HEK293 (cell line): ENCODE data around the gene NCOA3.

ENCODE experiments used
- CTCF ChIA-PET: fragments of 350-600 bp; formaldehyde crosslinking; extraction: SDS; loops from one replicate; lab custom pipeline; 2021; ENCODE audit warnings: antibody characterized with exemption; lab: Yijun Ruan, JAX
- POLR2A ChIA-PET: fragments of 300-600 bp; formaldehyde crosslinking; extraction: SDS; loops from one replicate; lab custom pipeline; 2020; ENCODE audit warnings: antibody characterized with exemption, inconsistent platforms; lab: Yijun Ruan, JAX
- H3K27ac ChIP-seq: fragments of 200-500 bp; sonication (Bioruptor generic); 2 replicates; pipeline ENCODE4 v1.5.1; 2014; ENCODE audit warnings: low read depth, low read length, control low read depth, inconsistent platforms; ENCODE audit errors: extremely low read depth
- H3K36me3 ChIP-seq, 2 experiments: fragments of 200-500 bp in 1 of 2; sonication (Bioruptor generic) in 1 of 2; 1 replicate in 1 of 2; 2 replicates in 1 of 2; pipeline ENCODE4 v1.5.1; 2014 to 2017; ENCODE audit warnings: inconsistent platforms in 2 of 2, low read length in 2 of 2; ENCODE audit not compliant: control insufficient read depth in 2 of 2, insufficient read depth in 1 of 2
- H3K4me1 ChIP-seq: fragments of 200-500 bp; sonication (Bioruptor generic); 2 replicates; pipeline ENCODE4 v1.5.1; 2014; ENCODE audit warnings: mild to moderate bottlenecking, low read length, inconsistent platforms; ENCODE audit not compliant: control insufficient read depth, insufficient read depth
- H3K4me3 ChIP-seq: 2 replicates; pipeline ENCODE4 v1.5.1; 2011; ENCODE audit warnings: low read depth, mild to moderate bottlenecking, control low read depth, low read length, moderate library complexity
- H3K9me3 ChIP-seq: fragments of 200-500 bp; sonication (Bioruptor generic); 2 replicates; pipeline ENCODE4 v1.5.1; 2014; ENCODE audit warnings: low read depth, low read length, inconsistent platforms; ENCODE audit not compliant: control insufficient read depth, insufficient read depth
- GLIS2 ChIP-seq: fragments of 450-650 bp; formaldehyde crosslinking; IDR thresholded peaks from 2 replicates; pipeline ENCODE4 v1.5.1; 2016; ENCODE audit warnings: missing biosample characterization, missing genetic modification characterization
- SP3 ChIP-seq: fragments of 450-650 bp; formaldehyde crosslinking; IDR thresholded peaks from 2 replicates; pipeline ENCODE4 v1.5.1; 2016; ENCODE audit warnings: missing biosample characterization, missing genetic modification characterization
- ZBTB8A ChIP-seq: fragments of 450-650 bp; formaldehyde crosslinking; IDR thresholded peaks from 2 replicates; pipeline ENCODE4 v1.5.1; 2016; ENCODE audit warnings: missing biosample characterization, missing genetic modification characterization
- ZEB2 ChIP-seq: fragments of 450-650 bp; formaldehyde crosslinking; IDR thresholded peaks from 2 replicates; pipeline ENCODE4 v1.5.1; 2016; ENCODE audit warnings: missing biosample characterization, missing genetic modification characterization
- ZNF114 ChIP-seq: fragments of 450-650 bp; formaldehyde crosslinking; IDR thresholded peaks from 2 replicates; pipeline ENCODE4 v1.5.0; 2017; ENCODE audit warnings: missing biosample characterization, missing genetic modification characterization
- ZNF157 ChIP-seq: fragments of 450-650 bp; formaldehyde crosslinking; IDR thresholded peaks from 2 replicates; pipeline ENCODE4 v1.5.1; 2016; ENCODE audit warnings: missing biosample characterization, missing genetic modification characterization
- ZNF324 ChIP-seq: fragments of 450-650 bp; formaldehyde crosslinking; IDR thresholded peaks from 2 replicates; pipeline ENCODE4 v1.5.1; 2016; ENCODE audit warnings: missing biosample characterization, missing genetic modification characterization
- ZNF350 ChIP-seq: fragments of 450-650 bp; formaldehyde crosslinking; IDR thresholded peaks from 2 replicates; pipeline ENCODE4 v1.5.0; 2017; ENCODE audit warnings: missing biosample characterization, mild to moderate bottlenecking, missing genetic modification characterization
- ZNF426 ChIP-seq: fragments of 450-650 bp; formaldehyde crosslinking; IDR thresholded peaks from 2 replicates; pipeline ENCODE4 v1.5.1; 2017; ENCODE audit warnings: missing biosample characterization, missing genetic modification characterization, mild to moderate bottlenecking, inconsistent platforms, moderate library complexity
- ZNF510 ChIP-seq: fragments of 450-650 bp; formaldehyde crosslinking; IDR thresholded peaks from 2 replicates; pipeline ENCODE4 v1.5.1; 2018; ENCODE audit warnings: mild to moderate bottlenecking, missing genetic modification characterization, missing biosample characterization; ENCODE audit not compliant: insufficient replicate concordance
- ZNF585B ChIP-seq: fragments of 450-650 bp; formaldehyde crosslinking; IDR thresholded peaks from 2 replicates; pipeline ENCODE4 v1.5.1; 2016; ENCODE audit warnings: missing biosample characterization, missing genetic modification characterization
- ZNF768 ChIP-seq: fragments of 450-650 bp; formaldehyde crosslinking; IDR thresholded peaks from 2 replicates; pipeline ENCODE4 v1.5.1; 2018; ENCODE audit warnings: missing biosample characterization, mild to moderate bottlenecking, missing genetic modification characterization
- ZNF785 ChIP-seq: fragments of 450-650 bp; formaldehyde crosslinking; IDR thresholded peaks from 2 replicates; pipeline ENCODE4 v1.5.1; 2016; ENCODE audit warnings: missing biosample characterization, missing genetic modification characterization
- ZNF792 ChIP-seq: fragments of 450-650 bp; formaldehyde crosslinking; IDR thresholded peaks from 2 replicates; pipeline ENCODE4 v1.5.1; 2016; ENCODE audit warnings: missing biosample characterization, missing genetic modification characterization
- ZNF830 ChIP-seq: fragments of 450-650 bp; IDR thresholded peaks from 2 replicates; pipeline ENCODE4 v1.5.0; 2018; ENCODE audit warnings: missing biosample characterization, missing genetic modification characterization, low read depth, mild to moderate bottlenecking, moderate library complexity
- ZXDB ChIP-seq: fragments of 450-650 bp; formaldehyde crosslinking; IDR thresholded peaks from 2 replicates; pipeline ENCODE4 v1.5.1; 2016; ENCODE audit warnings: missing biosample characterization, missing genetic modification characterization
- TF ChIP-seq, protein P1 (sequence below): fragments of 450-650 bp; formaldehyde crosslinking; IDR thresholded peaks from 2 replicates; pipeline ENCODE4 v1.5.1; 2016; ENCODE audit warnings: missing biosample characterization, missing genetic modification characterization
- TF ChIP-seq, protein P2 (sequence below): IDR thresholded peaks from 2 replicates; pipeline ENCODE4 v1.6.1; 2011; ENCODE audit warnings: mild to moderate bottlenecking, low read depth, low read length, borderline replicate concordance
- TF ChIP-seq, protein P3 (sequence below): fragments of 450-650 bp; formaldehyde crosslinking; IDR thresholded peaks from 2 replicates; pipeline ENCODE4 v1.5.1; 2017; ENCODE audit warnings: missing biosample characterization, missing genetic modification characterization
- TF ChIP-seq, protein P4 (sequence below): fragments of 450-650 bp; formaldehyde crosslinking; IDR thresholded peaks from 2 replicates; pipeline ENCODE4 v1.5.1; 2016; ENCODE audit warnings: missing biosample characterization, missing genetic modification characterization

NCOA3 gene

DNA sequence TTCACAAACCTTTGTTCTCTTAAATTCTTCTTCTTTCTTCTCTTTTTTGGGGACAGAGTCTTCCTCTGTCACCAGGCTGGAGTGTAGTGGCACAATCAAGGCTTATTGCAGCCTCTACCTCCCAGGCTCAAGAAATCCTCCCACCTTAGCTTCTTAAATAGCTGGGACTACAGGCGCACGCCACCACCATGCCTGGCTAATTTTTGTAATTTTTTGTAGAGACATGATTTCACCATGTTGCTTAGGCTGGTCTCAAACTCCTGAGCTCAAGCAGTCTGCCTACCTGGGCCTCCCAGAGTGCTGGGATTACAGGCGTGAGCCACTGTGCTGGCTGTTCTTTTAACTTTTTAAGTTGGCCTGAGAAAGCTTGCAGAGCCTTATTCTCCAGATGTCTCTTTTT, 48.0 kb downstream of the NCOA3 start:
- ChIA-PET CTCF (interaction anchor here (0.6 kb wide), 1 partner anchor 19 kb away, joined by 3 read pairs; no protein-coding TSS in a partner anchor), POLR2A (interaction anchor here (0.6 to 1.0 kb wide), 2 partner anchors 48 to 103 kb away, joined by 3 read pairs; partner anchors contain the start of gene NCOA3)
- no peak for TF ChIP-seq ZXDB (tag by site-specific recombination)
- TF ChIP-seq, protein P1, sequence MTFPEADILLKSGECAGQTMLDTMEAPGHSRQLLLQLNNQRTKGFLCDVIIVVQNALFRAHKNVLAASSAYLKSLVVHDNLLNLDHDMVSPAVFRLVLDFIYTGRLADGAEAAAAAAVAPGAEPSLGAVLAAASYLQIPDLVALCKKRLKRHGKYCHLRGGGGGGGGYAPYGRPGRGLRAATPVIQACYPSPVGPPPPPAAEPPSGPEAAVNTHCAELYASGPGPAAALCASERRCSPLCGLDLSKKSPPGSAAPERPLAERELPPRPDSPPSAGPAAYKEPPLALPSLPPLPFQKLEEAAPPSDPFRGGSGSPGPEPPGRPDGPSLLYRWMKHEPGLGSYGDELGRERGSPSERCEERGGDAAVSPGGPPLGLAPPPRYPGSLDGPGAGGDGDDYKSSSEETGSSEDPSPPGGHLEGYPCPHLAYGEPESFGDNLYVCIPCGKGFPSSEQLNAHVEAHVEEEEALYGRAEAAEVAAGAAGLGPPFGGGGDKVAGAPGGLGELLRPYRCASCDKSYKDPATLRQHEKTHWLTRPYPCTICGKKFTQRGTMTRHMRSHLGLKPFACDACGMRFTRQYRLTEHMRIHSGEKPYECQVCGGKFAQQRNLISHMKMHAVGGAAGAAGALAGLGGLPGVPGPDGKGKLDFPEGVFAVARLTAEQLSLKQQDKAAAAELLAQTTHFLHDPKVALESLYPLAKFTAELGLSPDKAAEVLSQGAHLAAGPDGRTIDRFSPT (tag by site-specific recombination), result no peak
- no peak for TF ChIP-seq ZNF114 (tag by site-specific recombination)
- no peak for TF ChIP-seq ZNF510 (tag by site-specific recombination)
- TF ChIP-seq ZNF426 (tag by site-specific recombination), result no peak
- TF ChIP-seq ZNF768, result no peak
- TF ChIP-seq, protein P2, sequence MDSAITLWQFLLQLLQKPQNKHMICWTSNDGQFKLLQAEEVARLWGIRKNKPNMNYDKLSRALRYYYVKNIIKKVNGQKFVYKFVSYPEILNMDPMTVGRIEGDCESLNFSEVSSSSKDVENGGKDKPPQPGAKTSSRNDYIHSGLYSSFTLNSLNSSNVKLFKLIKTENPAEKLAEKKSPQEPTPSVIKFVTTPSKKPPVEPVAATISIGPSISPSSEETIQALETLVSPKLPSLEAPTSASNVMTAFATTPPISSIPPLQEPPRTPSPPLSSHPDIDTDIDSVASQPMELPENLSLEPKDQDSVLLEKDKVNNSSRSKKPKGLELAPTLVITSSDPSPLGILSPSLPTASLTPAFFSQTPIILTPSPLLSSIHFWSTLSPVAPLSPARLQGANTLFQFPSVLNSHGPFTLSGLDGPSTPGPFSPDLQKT, result no peak
- TF ChIP-seq ZNF585B, result no peak
- TF ChIP-seq SP3 (tag by site-specific recombination), result no peak
- TF ChIP-seq ZNF830 (tag by site-specific recombination), result no peak
- TF ChIP-seq GLIS2 (tag by site-specific recombination), result no peak
- no peak for TF ChIP-seq ZNF324 (tag by site-specific recombination)
- no peak for TF ChIP-seq ZNF792 (tag by site-specific recombination)
- no peak for TF ChIP-seq ZBTB8A
- TF ChIP-seq ZNF157 (tag by site-specific recombination), result no peak
- no peak for TF ChIP-seq ZNF785
- TF ChIP-seq, protein P3, sequence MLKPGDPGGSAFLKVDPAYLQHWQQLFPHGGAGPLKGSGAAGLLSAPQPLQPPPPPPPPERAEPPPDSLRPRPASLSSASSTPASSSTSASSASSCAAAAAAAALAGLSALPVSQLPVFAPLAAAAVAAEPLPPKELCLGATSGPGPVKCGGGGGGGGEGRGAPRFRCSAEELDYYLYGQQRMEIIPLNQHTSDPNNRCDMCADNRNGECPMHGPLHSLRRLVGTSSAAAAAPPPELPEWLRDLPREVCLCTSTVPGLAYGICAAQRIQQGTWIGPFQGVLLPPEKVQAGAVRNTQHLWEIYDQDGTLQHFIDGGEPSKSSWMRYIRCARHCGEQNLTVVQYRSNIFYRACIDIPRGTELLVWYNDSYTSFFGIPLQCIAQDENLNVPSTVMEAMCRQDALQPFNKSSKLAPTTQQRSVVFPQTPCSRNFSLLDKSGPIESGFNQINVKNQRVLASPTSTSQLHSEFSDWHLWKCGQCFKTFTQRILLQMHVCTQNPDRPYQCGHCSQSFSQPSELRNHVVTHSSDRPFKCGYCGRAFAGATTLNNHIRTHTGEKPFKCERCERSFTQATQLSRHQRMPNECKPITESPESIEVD, result no peak
- TF ChIP-seq ZEB2 (tag by site-specific recombination), result no peak
- TF ChIP-seq, protein P4, sequence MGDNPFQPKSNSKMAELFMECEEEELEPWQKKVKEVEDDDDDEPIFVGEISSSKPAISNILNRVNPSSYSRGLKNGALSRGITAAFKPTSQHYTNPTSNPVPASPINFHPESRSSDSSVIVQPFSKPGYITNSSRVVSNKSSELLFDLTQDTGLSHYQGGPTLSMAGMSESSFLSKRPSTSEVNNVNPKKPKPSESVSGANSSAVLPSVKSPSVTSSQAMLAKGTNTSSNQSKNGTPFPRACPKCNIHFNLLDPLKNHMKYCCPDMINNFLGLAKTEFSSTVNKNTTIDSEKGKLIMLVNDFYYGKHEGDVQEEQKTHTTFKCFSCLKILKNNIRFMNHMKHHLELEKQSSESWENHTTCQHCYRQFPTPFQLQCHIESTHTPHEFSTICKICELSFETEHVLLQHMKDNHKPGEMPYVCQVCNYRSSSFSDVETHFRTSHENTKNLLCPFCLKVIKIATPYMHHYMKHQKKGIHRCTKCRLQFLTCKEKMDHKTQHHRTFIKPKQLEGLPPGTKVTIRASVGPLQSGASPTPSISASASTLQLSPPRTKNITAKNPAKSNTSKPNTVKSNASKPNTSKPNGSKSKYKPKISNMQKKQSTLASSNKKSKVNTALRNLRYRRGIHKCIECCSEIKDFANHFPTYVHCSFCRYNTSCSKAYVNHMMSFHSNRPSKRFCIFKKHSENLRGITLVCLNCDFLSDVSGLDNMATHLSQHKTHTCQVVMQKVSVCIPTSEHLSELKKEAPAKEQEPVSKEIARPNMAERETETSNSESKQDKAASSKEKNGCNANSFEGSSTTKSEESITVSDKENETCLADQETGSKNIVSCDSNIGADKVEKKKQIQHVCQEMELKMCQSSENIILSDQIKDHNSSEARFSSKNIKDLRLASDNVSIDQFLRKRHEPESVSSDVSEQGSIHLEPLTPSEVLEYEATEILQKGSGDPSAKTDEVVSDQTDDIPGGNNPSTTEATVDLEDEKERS (tag by site-specific recombination), result no peak
- no peak for TF ChIP-seq ZNF350
- H3K9me3 ChIP-seq, result no peaks in the 10 kb centered on the region
- no peaks in the 10 kb centered on the region for H3K36me3 ChIP-seq
- no peak overlapping the region for H3K4me3 ChIP-seq
- no peak overlapping the region for H3K27ac ChIP-seq
- peaks cover 6% of the 10 kb centered on the region; the same call in 1 of the 2 replicates for H3K4me1 ChIP-seq
